Body of pancreas (tissue), 4 donors: ENCODE data around the gene MXD3. TPM values are rescaled to one million over a fixed set of nuclear protein-coding genes. Genes with fewer than 3 reads are reported as not detected.

ENCODE experiments used
- ATAC-seq: fragments of 150-250 bp; one replicate; pipeline ENCODE4 v1.9.1; 2016
- DNase-seq, 4 donors: peaks; one replicate each; pipeline ENCODE4 v3.0.0-alpha.2; 2019
- H3K27ac ChIP-seq, 4 donors: fragments of 200-600 bp; sonication (generic); 1 replicate in 3 of 4; 2 replicates in 1 of 4; pipeline versions ENCODE4 v1.5.1 to v1.6.1; 2016 to 2019; ENCODE audit warnings: mild to moderate bottlenecking in 1 of 4, mixed read lengths in 1 of 4, moderate library complexity in 1 of 4
- H3K27me3 ChIP-seq, 2 donors: fragments of 200-600 bp; sonication (generic); one replicate each; pipeline ENCODE4 v1.6.0; 2016; ENCODE audit warnings: mild to moderate bottlenecking in 1 of 2
- H3K36me3 ChIP-seq, 2 donors: fragments of 200-600 bp; sonication (generic); replicated peaks in 1 of 2; 2 replicates each; pipeline ENCODE4 v1.5.1; 2016; ENCODE audit warnings: low read depth in 2 of 2; ENCODE audit not compliant: insufficient read depth in 1 of 2
- H3K4me1 ChIP-seq: fragments of 200-600 bp; sonication (generic); one replicate; pipeline ENCODE4 v1.6.0; 2016
- H3K4me3 ChIP-seq, 2 donors: fragments of 200-600 bp; sonication (generic); 1 replicate in 1 of 2; 2 replicates in 1 of 2; pipeline ENCODE4 v1.5.1; 2016 to 2019
- H3K9me3 ChIP-seq, 3 donors: fragments of 200-600 bp; sonication (generic); 1 replicate in 2 of 3; 2 replicates in 1 of 3; pipeline ENCODE4 v1.5.1; 2016
- POLR2A ChIP-seq, 3 donors: fragments of 450-650 bp; IDR thresholded peaks; one replicate each; pipeline ENCODE4 v1.6.1; 2016; ENCODE audit warnings: antibody characterized with exemption in 3 of 3, mild to moderate bottlenecking in 2 of 3
- WGBS, 2 donors: methylation state at CpG; one replicate each; pipeline ENCODE4 v1.1.5; 2017; 5-methylcytosine and 5-hydroxymethylcytosine counted together
- intact Hi-C: fragments of 100-400 bp; cut with DNase I; formaldehyde crosslinking; loops from one replicate; pipeline ENCODE4 v1.15.1; 2023
- total RNA-seq, 2 donors: library from RNA; depleted of rRNA; stranded (reverse); fragments of >200 nt; gene quantifications; one replicate each; pipeline ENCODE4 v1.1.0, GENCODE V29; 2016
- TF ChIP-seq, protein P1 (sequence below), 7 experiments: fragments of 450-650 bp in 4 of 7; fragments of 200-600 bp in 3 of 7; sonication (generic) in 3 of 7; IDR thresholded peaks; one replicate each; pipeline ENCODE4 v1.5.1; 2016 to 2019; ENCODE audit warnings: antibody characterized with exemption in 7 of 7

Gene MXD3
- total RNA-seq, 2 donors from 2014 or later = 13.2 to 21.4 TPM

DNA sequence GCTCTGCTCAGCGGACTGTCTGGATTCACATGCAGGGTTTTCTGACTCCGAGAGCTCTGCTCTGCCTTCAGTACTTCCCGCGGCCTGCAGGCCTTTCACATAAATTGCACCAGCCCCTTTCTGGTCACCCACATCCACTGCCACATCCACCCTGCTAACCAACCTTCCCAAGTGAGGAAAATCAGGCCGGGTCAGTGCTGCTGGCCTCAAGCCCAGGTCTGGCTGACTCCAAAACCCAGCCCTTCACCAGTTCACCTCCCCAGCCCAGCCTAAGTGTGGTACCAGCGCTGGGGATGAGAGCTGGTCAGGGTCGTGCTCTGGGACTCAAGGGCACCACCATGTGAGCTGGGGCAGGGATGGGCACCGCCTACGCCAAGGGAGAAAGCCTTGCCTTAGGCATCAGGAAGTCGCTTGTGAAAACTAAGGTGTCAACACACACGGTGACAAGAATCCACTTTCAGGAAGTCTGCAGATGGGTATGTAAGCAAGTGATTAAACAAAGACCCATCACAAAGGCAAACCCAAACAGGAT lies 27.5 kb upstream of the MXD3 start:
- ATAC-seq = no peak
- Histone ChIP-seq H3K4me1 (peaks cover 5% of the 10 kb centered on the region), H3K9me3 (no peaks in the 10 kb centered on the region), H3K27me3 (no peaks in the 10 kb centered on the region), H3K4me3 (no peak overlapping the region), H3K36me3 (peaks cover 14 to 31% of the 10 kb centered on the region in 2 donors), H3K27ac (no peak overlapping the region)
- no peak for DNase-seq
- TF ChIP-seq POLR2A (IDR thresholded peaks at IDR 0.05) = no peak
- TF ChIP-seq, protein P1, sequence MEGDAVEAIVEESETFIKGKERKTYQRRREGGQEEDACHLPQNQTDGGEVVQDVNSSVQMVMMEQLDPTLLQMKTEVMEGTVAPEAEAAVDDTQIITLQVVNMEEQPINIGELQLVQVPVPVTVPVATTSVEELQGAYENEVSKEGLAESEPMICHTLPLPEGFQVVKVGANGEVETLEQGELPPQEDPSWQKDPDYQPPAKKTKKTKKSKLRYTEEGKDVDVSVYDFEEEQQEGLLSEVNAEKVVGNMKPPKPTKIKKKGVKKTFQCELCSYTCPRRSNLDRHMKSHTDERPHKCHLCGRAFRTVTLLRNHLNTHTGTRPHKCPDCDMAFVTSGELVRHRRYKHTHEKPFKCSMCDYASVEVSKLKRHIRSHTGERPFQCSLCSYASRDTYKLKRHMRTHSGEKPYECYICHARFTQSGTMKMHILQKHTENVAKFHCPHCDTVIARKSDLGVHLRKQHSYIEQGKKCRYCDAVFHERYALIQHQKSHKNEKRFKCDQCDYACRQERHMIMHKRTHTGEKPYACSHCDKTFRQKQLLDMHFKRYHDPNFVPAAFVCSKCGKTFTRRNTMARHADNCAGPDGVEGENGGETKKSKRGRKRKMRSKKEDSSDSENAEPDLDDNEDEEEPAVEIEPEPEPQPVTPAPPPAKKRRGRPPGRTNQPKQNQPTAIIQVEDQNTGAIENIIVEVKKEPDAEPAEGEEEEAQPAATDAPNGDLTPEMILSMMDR (IDR thresholded peaks at IDR 0.05) = no peak
- intact Hi-C loops = no loop called here
- WGBS, 2 donors = 62 to 66% methylated on average over 11 of the region's 11 CpGs

DNA sequence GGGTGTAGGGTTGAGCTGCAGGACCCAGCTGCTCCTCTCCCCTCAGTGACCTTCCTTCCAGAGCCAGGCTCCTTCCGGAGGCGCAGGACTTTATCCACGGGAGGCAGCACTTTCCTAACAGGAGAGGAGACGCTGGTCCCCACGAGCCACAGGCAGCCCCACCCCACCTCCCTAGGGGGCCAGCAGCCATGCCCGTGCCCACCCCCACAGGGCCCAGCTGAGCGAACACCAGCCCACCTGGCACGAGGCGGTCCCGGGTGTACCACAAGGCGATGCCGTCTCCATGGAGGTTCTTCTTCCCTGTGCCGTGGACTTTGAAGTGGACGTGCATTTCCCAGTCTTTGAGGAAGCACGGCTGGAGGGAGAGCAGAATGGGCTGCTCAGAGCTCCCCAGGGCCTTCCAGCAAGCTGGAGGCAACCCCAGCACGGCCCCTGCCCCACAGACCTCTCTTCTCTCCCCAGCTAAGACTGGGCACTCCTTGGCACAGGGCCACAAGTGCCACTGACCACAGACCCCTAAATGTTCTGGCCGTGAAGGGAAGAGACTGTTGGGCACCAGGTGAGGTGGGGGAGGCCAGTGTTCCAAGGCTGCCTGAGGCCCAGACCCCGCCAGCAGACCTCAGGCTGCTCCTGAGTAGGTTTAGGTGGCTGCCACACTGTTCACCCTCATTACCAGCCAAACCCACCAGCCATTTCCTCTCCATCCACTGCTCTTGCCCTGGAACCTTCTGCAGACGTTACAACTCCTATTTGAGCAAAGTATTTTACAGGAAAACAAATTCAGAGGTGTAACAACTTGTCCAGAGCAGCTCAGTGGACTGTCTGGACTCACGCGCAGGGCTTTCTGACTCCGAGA lies 26.8 kb upstream of the MXD3 start:
- Histone ChIP-seq H3K9me3 (no peaks in the 10 kb centered on the region), H3K36me3 (peaks cover 17 to 37% of the 10 kb centered on the region in 2 donors), H3K27ac (no peak overlapping the region), H3K27me3 (no peaks in the 10 kb centered on the region), H3K4me1 (peaks cover 5% of the 10 kb centered on the region), H3K4me3 (no peak overlapping the region)
- TF ChIP-seq, protein P1 (IDR thresholded peaks at IDR 0.05) = no peak
- no peak for TF ChIP-seq POLR2A (IDR thresholded peaks at IDR 0.05)
- 83 to 96% methylated on average over 6 to 22 of the region's 22 CpGs for WGBS, 2 donors
- DNase-seq = no peak
- no peak for ATAC-seq
- intact Hi-C loops = no loop called here

DNA sequence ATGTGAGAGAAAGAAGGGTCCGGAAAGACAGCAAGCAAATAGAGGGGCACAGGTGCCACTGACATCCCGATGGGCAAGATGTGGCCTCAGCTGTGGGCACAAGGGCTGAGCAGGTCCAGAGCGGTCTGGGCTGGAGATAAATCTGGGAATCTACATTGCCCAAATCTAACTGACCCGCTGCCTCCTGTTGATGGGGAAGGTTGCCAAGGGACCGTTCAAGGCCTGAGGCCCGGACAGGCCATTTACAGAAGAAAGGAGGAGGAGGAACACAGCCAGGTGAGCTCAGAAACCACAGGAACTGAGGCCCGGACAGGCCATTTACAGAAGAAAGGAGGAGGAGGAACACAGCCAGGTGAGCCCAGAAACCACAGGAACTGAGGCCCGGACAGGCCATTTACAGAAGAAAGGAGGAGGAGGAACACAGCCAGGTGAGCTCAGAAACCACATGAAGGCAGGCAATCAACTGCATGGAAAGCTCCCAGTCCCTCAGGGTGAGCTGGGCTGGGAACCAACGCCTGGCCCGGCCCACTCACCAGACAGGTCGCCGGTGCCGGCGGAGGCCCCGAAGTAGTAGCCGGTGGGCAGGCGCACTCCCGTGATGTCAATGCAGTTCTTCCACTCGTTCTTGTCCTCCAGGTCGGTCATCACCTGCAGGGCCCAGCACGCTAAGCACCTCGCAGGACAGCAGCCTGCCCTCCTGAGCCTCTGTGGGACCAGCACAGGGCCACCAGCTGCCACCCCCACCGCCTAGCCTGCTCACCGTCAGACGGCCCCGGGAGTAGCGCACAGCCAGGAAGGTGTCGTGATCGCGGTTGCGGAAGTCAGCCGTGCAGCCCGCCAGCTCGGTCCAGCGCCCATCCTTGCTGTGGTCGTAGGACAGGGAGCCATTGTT lies 25.2 kb upstream of the MXD3 start:
- no peak overlapping the region for H3K4me3 ChIP-seq
- no peak overlapping the region for H3K27ac ChIP-seq
- TF ChIP-seq, protein P1 (IDR thresholded peaks at IDR 0.05) = no peak
- TF ChIP-seq POLR2A (IDR thresholded peaks at IDR 0.05) = no peak
- no peaks in the 10 kb centered on the region for H3K9me3 ChIP-seq
- H3K27me3 ChIP-seq = no peaks in the 10 kb centered on the region
- WGBS, 2 donors = 81 to 89% methylated on average over 18 to 27 of the region's 36 CpGs
- DNase-seq (no peak), ATAC-seq (no peak)
- peaks cover 17 to 39% of the 10 kb centered on the region in 2 donors for H3K36me3 ChIP-seq
- intact Hi-C loops = no loop called here
- peaks cover 5% of the 10 kb centered on the region for H3K4me1 ChIP-seq

DNA sequence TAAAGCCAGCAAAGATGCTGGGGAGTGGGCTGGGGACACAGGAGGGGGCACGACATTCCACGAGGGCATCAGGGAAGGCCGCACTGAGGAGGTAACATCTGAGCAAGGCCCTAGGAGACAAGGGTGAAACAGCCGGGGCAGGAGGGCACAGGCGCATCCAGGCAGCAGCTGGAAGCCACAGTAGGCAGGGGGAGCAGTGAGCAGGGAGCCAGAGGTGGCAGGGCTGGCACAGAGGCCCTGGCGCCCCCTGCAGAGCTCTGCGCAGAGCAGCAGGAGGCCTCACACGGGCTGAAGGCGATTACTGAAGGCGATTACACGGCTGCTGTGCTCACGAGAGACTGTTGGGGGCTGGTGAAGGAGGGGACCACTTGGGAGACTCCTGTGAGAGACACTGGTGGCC lies 24.4 kb upstream of the MXD3 start:
- ATAC-seq (no peak), DNase-seq (peak in 2 of 4 donors; percentile 32 to 37)
- no peak overlapping the region for H3K27ac ChIP-seq
- H3K4me3 ChIP-seq = no peak overlapping the region
- no peaks in the 10 kb centered on the region for H3K9me3 ChIP-seq
- intact Hi-C loops = no loop called here
- WGBS, 2 donors = 58 to 72% methylated on average over 12 of the region's 12 CpGs
- peaks cover 5% of the 10 kb centered on the region for H3K4me1 ChIP-seq
- no peaks in the 10 kb centered on the region for H3K27me3 ChIP-seq
- H3K36me3 ChIP-seq = peaks cover 17 to 39% of the 10 kb centered on the region in 2 donors
- no peak for TF ChIP-seq POLR2A (IDR thresholded peaks at IDR 0.05)
- TF ChIP-seq, protein P1 (IDR thresholded peaks at IDR 0.05) = peak in 4 of 7 experiments; percentile 26 to 48 (median 38)
